Measurements from ENCODE around the gene APOBEC3C.
"Not testable (repeated sequence)": the region's sequence is repeated elsewhere in the genome, so short reads cannot be mapped to it uniquely, and the experiment has no call there.

The APOBEC3C gene

GRCh38 chr22:39039306-39040126 is 25.5 kb downstream of the APOBEC3C start:
- no peaks in the 10 kb centered on the region for H3K36me3 ChIP-seq (ENCODE audit: insufficient read depth, low read length)
- peaks cover 36% of the 10 kb centered on the region for H3K79me2 ChIP-seq (ENCODE audit: insufficient read depth, low read length)
- no peaks in the 10 kb centered on the region for H3K27me3 ChIP-seq (ENCODE audit: insufficient read depth, low read length, poor library complexity, severe bottlenecking)
- no peaks in the 10 kb centered on the region for H4K20me1 ChIP-seq (ENCODE audit: insufficient read depth, low read length, poor library complexity, severe bottlenecking)
- H3K4me3 ChIP-seq (ENCODE audit: low read length, poor library complexity, severe bottlenecking), result peak overlapping the region; percentile 94
- H3K9me2 ChIP-seq (replicated peaks; ENCODE audit: low read depth, low read length), result no peaks in the 10 kb centered on the region
- H2AFZ ChIP-seq (ENCODE audit: low read length), result no peak overlapping the region
- peak overlapping the region; percentile 81 for H3K4me2 ChIP-seq (ENCODE audit: low read depth, low read length, poor library complexity, severe bottlenecking)
- H3K4me1 ChIP-seq (ENCODE audit: insufficient read depth, low read length, poor library complexity, severe bottlenecking), result peaks cover 26% of the 10 kb centered on the region
- TF ChIP-seq EZH2phosphoT487 (IDR thresholded peaks at IDR 0.05; ENCODE audit: borderline replicate concordance), result no peak
- TF ChIP-seq CTCF (conservative IDR thresholded peaks at IDR 0.05; ENCODE audit: low read length), result no peak
- H3K9me3 ChIP-seq (ENCODE audit: insufficient read depth, low read depth, low read length), result no peaks in the 10 kb centered on the region
- peak overlapping the region; percentile 94 for H3K9ac ChIP-seq (ENCODE audit: low read depth, low read length, poor library complexity, severe bottlenecking)
- H3F3A ChIP-seq (ENCODE audit: low read depth), result peaks cover 5% of the 10 kb centered on the region; the same call in 1 of the 2 replicates

- Histone ChIP-seq H3K4me3 (ENCODE audit: low read length, poor library complexity, severe bottlenecking) (peak overlapping the region; percentile 94), H3K79me2 (ENCODE audit: insufficient read depth, low read length) (peaks cover 39% of the 10 kb centered on the region), H3K4me2 (ENCODE audit: low read depth, low read length, poor library complexity, severe bottlenecking) (peak overlapping the region; percentile 81), H3K9ac (ENCODE audit: low read depth, low read length, poor library complexity, severe bottlenecking) (peak overlapping the region; percentile 94), H3K4me1 (ENCODE audit: insufficient read depth, low read length, poor library complexity, severe bottlenecking) (peaks cover 28% of the 10 kb centered on the region)
- not testable (repeated sequence) for H2AFZ ChIP-seq (ENCODE audit: low read length); H3F3A ChIP-seq (ENCODE audit: low read depth); H3K9me3 ChIP-seq (ENCODE audit: insufficient read depth, low read depth, low read length); H3K27me3 ChIP-seq (ENCODE audit: insufficient read depth, low read length, poor library complexity, severe bottlenecking); H4K20me1 ChIP-seq (ENCODE audit: insufficient read depth, low read length, poor library complexity, severe bottlenecking); H3K9me2 ChIP-seq (replicated peaks; ENCODE audit: low read depth, low read length); H3K36me3 ChIP-seq (ENCODE audit: insufficient read depth, low read length)
Observed at GRCh38 chr22:39040155-39040537, 26.1 kb downstream of the APOBEC3C start.

GRCh38 chr22:39040538-39041296 is 26.7 kb downstream of the APOBEC3C start, which contains the start of gene APOBEC3F:
Gene APOBEC3F, plus strand, starts transcription at chr22:39040864. Its CDS starts 97 bp downstream, at chr22:39040961.
- Histone ChIP-seq H3K4me1 (ENCODE audit: insufficient read depth, low read length, poor library complexity, severe bottlenecking) (peaks cover 33% of the 10 kb centered on the region), H3K79me2 (ENCODE audit: insufficient read depth, low read length) (peaks cover 40% of the 10 kb centered on the region), H3K4me3 (ENCODE audit: low read length, poor library complexity, severe bottlenecking) (peak within 1 kb of the TSS; percentile 94), H2AFZ (ENCODE audit: low read length) (0 out of 2 replicates have a peak within 1 kb of the TSS, but pooled peaks have one; percentile 52), H3K4me2 (ENCODE audit: low read depth, low read length, poor library complexity, severe bottlenecking) (peak within 1 kb of the TSS; percentile 84), H3K9ac (ENCODE audit: low read depth, low read length, poor library complexity, severe bottlenecking) (peak within 1 kb of the TSS; percentile 94)
- H3K36me3 ChIP-seq (ENCODE audit: insufficient read depth, low read length); H4K20me1 ChIP-seq (ENCODE audit: insufficient read depth, low read length, poor library complexity, severe bottlenecking); H3K9me2 ChIP-seq (replicated peaks; ENCODE audit: low read depth, low read length); H3K27me3 ChIP-seq (ENCODE audit: insufficient read depth, low read length, poor library complexity, severe bottlenecking); H3F3A ChIP-seq (ENCODE audit: low read depth); H3K9me3 ChIP-seq (ENCODE audit: insufficient read depth, low read depth, low read length): not testable (repeated sequence)

- Histone ChIP-seq H4K20me1 (ENCODE audit: insufficient read depth, low read length, poor library complexity, severe bottlenecking) (no peaks in the 10 kb centered on the region), H2AFZ (ENCODE audit: low read length) (no peak overlapping the region), H3K9ac (ENCODE audit: low read depth, low read length, poor library complexity, severe bottlenecking) (peak overlapping the region; percentile 94), H3K79me2 (ENCODE audit: insufficient read depth, low read length) (peaks cover 40% of the 10 kb centered on the region), H3F3A (ENCODE audit: low read depth) (peaks cover 5% of the 10 kb centered on the region; the same call in 1 of the 2 replicates), H3K27me3 (ENCODE audit: insufficient read depth, low read length, poor library complexity, severe bottlenecking) (no peaks in the 10 kb centered on the region), H3K4me2 (ENCODE audit: low read depth, low read length, poor library complexity, severe bottlenecking) (peak overlapping the region; percentile 84), H3K4me3 (ENCODE audit: low read length, poor library complexity, severe bottlenecking) (peak overlapping the region; percentile 94), H3K9me3 (ENCODE audit: insufficient read depth, low read depth, low read length) (no peaks in the 10 kb centered on the region), H3K4me1 (ENCODE audit: insufficient read depth, low read length, poor library complexity, severe bottlenecking) (peaks cover 36% of the 10 kb centered on the region), H3K9me2 (replicated peaks; ENCODE audit: low read depth, low read length) (no peaks in the 10 kb centered on the region), H3K36me3 (ENCODE audit: insufficient read depth, low read length) (no peaks in the 10 kb centered on the region)
- TF ChIP-seq EZH2phosphoT487 (IDR thresholded peaks at IDR 0.05; ENCODE audit: borderline replicate concordance) (no peak), CTCF (conservative IDR thresholded peaks at IDR 0.05; ENCODE audit: low read length) (no peak)
Observed at GRCh38 chr22:39041908-39042307, 27.9 kb downstream of the APOBEC3C start.

- H2AFZ ChIP-seq (ENCODE audit: low read length); H3K9me3 ChIP-seq (ENCODE audit: insufficient read depth, low read depth, low read length); H3K9me2 ChIP-seq (replicated peaks; ENCODE audit: low read depth, low read length); H4K20me1 ChIP-seq (ENCODE audit: insufficient read depth, low read length, poor library complexity, severe bottlenecking); H3K27me3 ChIP-seq (ENCODE audit: insufficient read depth, low read length, poor library complexity, severe bottlenecking); H3K36me3 ChIP-seq (ENCODE audit: insufficient read depth, low read length); H3F3A ChIP-seq (ENCODE audit: low read depth): not testable (repeated sequence)
- Histone ChIP-seq H3K9ac (ENCODE audit: low read depth, low read length, poor library complexity, severe bottlenecking) (peak overlapping the region; percentile 94), H3K4me1 (ENCODE audit: insufficient read depth, low read length, poor library complexity, severe bottlenecking) (peaks cover 34% of the 10 kb centered on the region), H3K4me2 (ENCODE audit: low read depth, low read length, poor library complexity, severe bottlenecking) (peak overlapping the region; percentile 84), H3K4me3 (ENCODE audit: low read length, poor library complexity, severe bottlenecking) (peak overlapping the region; percentile 94), H3K79me2 (ENCODE audit: insufficient read depth, low read length) (peaks cover 40% of the 10 kb centered on the region)
Observed at GRCh38 chr22:39043063-39043462, 29.0 kb downstream of the APOBEC3C start.
